ENCODE measurements around the gene RAE1. TPM values are rescaled to one million over a fixed set of nuclear protein-coding genes. Genes with fewer than 3 reads are reported as not detected.

Gene RAE1
- total RNA-seq, 4 donors from 2014 or later: 24.4 to 42.7 (median 28.3) TPM

DNA sequence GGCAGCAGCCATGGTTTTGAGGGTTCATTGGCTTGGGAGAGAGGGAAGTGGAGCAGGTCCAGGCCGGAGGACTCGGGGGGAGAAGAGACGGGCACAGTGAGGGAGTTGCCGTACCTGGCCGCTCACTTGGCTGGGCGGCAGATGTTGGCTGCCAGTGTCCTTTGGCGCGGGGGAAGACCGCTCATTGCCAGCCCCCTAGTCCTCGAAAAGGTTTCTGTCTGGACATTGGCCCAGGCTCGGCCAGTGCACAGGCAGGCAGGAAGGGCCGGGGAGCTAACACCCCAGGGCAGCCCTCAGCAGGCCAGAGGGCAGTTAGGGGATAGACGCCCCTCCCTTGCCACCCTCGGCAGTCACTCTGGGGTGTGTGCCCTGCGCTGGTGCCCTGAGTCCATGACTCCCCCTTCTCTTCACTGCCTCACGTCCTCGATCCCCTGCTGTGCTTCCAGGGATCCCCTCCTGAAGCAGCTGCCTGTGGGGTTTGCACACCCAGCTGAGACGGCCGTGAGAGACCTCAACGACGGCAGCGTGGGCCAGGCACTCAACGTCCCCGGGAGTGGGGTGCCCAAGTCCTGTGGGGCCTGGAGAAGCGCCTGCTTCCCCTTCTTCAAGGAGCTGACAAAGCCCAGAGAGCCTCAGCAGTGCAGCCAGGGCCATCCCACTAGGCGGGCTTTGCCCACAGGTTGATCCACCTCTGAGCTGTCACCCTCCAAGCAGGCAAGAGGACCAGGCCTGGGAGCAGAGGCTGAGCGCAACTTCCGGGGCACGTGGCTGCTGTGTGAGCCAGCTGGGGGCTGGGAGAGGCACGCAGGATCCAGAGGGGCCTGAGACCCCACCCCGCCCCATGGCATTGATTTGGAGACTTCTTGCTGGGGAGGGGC is 60.6 kb downstream of the RAE1 start:
- TF ChIP-seq, protein P1, sequence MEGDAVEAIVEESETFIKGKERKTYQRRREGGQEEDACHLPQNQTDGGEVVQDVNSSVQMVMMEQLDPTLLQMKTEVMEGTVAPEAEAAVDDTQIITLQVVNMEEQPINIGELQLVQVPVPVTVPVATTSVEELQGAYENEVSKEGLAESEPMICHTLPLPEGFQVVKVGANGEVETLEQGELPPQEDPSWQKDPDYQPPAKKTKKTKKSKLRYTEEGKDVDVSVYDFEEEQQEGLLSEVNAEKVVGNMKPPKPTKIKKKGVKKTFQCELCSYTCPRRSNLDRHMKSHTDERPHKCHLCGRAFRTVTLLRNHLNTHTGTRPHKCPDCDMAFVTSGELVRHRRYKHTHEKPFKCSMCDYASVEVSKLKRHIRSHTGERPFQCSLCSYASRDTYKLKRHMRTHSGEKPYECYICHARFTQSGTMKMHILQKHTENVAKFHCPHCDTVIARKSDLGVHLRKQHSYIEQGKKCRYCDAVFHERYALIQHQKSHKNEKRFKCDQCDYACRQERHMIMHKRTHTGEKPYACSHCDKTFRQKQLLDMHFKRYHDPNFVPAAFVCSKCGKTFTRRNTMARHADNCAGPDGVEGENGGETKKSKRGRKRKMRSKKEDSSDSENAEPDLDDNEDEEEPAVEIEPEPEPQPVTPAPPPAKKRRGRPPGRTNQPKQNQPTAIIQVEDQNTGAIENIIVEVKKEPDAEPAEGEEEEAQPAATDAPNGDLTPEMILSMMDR (IDR thresholded peaks at IDR 0.05): no peak
- no peak for TF ChIP-seq POLR2A (IDR thresholded peaks at IDR 0.05)
- 76 to 82% methylated on average over 21 to 26 of the region's 31 CpGs for WGBS, 2 donors
- Histone ChIP-seq H3K9me3 (no peaks in the 10 kb centered on the region), H3K27ac (no peak overlapping the region), H3K36me3 (peaks cover 0 to 36% (median 13%) of the 10 kb centered on the region in 3 donors), H3K27me3 (no peaks in the 10 kb centered on the region), H3K4me3 (no peak overlapping the region), H3K4me1 (peaks cover 0 to 29% (median 3%) of the 10 kb centered on the region in 3 donors)
- DNase-seq: no peak
- intact Hi-C loops (cut with DNase I): no loop called here

DNA sequence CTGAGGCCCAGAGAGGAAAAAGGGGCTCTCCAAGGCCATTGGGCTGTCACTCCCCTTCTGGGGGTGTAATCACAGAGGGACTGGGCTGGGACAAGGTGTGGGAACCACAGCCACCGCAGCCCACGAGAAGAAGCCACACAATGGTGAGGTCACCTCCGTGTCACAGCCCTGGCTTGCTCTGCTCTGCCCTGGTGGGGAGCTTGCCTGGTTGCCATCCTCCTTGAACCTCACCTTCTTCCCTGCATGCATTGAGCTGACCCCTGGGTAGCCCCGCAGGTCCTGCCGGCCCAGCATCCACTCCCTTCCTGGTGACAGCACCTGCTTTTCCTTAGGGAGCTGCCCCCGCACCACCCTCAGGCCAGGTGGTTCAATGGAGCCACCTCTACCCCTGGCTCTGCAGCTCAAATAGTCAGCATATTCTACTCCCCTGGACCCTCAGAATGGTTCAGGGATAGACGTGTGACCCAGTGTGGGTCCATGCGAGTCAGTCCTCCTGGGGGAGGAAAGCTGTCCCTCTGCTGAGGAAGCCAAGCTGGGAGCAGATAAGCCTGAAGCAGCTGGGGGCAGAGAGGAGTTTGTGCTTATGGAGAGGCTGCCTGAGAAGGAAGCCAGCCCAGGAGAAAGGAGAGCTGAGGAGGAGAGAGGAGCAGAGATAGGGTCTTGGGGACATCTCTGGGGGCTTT is 61.4 kb downstream of the RAE1 start:
- intact Hi-C loops (cut with DNase I): no loop called here
- no peak for DNase-seq
- 100% methylated on average over 1 of the region's 8 CpGs; no CpG with 5 or more reads in 1 of the 2 donors for WGBS, 2 donors
- peaks cover 0 to 29% (median 11%) of the 10 kb centered on the region in 3 donors for H3K36me3 ChIP-seq
- TF ChIP-seq, protein P1 (IDR thresholded peaks at IDR 0.05): no peak
- TF ChIP-seq POLR2A (IDR thresholded peaks at IDR 0.05): no peak
- peaks cover 0 to 29% (median 3%) of the 10 kb centered on the region in 3 donors for H3K4me1 ChIP-seq
- no peaks in the 10 kb centered on the region for H3K27me3 ChIP-seq
- no peak overlapping the region for H3K4me3 ChIP-seq
- H3K9me3 ChIP-seq: no peaks in the 10 kb centered on the region
- H3K27ac ChIP-seq: no peak overlapping the region

GRCh38 chr20:57413986-57414385 is 62.9 kb downstream of the RAE1 start:
- intact Hi-C loops (cut with DNase I): no loop called here
- Histone ChIP-seq H3K9me3 (no peaks in the 10 kb centered on the region), H3K4me3 (no peak overlapping the region), H3K4me1 (peaks cover 0 to 22% (median 3%) of the 10 kb centered on the region in 3 donors), H3K36me3 (peaks cover 0 to 14% (median 4%) of the 10 kb centered on the region in 3 donors), H3K27ac (no peak overlapping the region), H3K27me3 (peaks cover 0 to 3% (median 0%) of the 10 kb centered on the region in 4 donors)
- WGBS, 2 donors: 100% methylated on average over 3 of the region's 10 CpGs; no CpG with 5 or more reads in 1 of the 2 donors
- no peak for TF ChIP-seq POLR2A (IDR thresholded peaks at IDR 0.05)
- TF ChIP-seq, protein P1 (IDR thresholded peaks at IDR 0.05): no peak
- DNase-seq: no peak

GRCh38 chr20:57414867-57415592 is 64.0 kb downstream of the RAE1 start:
- peaks cover 0 to 14% (median 3%) of the 10 kb centered on the region in 3 donors for H3K4me1 ChIP-seq
- DNase-seq: no peak
- H3K36me3 ChIP-seq: peaks cover 0 to 3% (median 0%) of the 10 kb centered on the region in 3 donors
- no peak overlapping the region for H3K4me3 ChIP-seq
- peaks cover 0 to 3% (median 0%) of the 10 kb centered on the region in 4 donors for H3K27me3 ChIP-seq
- 54 to 61% methylated on average over 11 to 14 of the region's 19 CpGs for WGBS, 2 donors
- no peak overlapping the region for H3K27ac ChIP-seq
- no peaks in the 10 kb centered on the region for H3K9me3 ChIP-seq
- TF ChIP-seq, protein P1 (IDR thresholded peaks at IDR 0.05): no peak
- no peak for TF ChIP-seq POLR2A (IDR thresholded peaks at IDR 0.05)
- intact Hi-C loops (cut with DNase I): no loop called here

All from esophagus squamous epithelium (tissue), 5 donors.